Adipocyte (in vitro differentiated cells): ENCODE measurements around the gene RAB30.
A peak's percentile ranks its signal among the peaks of the same experiment; 100 is the strongest.

Experiments used
- DNase-seq: peaks from one replicate; pipeline ENCODE4 v3.0.0-alpha.2; 2015; ENCODE audit warnings: low read depth
- H3K27me3 ChIP-seq: replicated peaks from 2 replicates; pipeline ENCODE4 v1.7.0; 2013; ENCODE audit warnings: mild to moderate bottlenecking, low read length, moderate library complexity; ENCODE audit not compliant: control insufficient read depth, insufficient read depth
- H3K36me3 ChIP-seq: 2 replicates; pipeline ENCODE4 v1.7.0; 2013; ENCODE audit warnings: low read length, mild to moderate bottlenecking, moderate library complexity; ENCODE audit not compliant: control insufficient read depth, insufficient read depth, severe bottlenecking
- H3K4me1 ChIP-seq: 2 replicates; pipeline ENCODE4 v1.7.0; 2013; ENCODE audit warnings: mild to moderate bottlenecking, low read length, moderate library complexity; ENCODE audit not compliant: control insufficient read depth, insufficient read depth
- H3K4me3 ChIP-seq: 2 replicates; pipeline ENCODE4 v1.7.0; 2013; ENCODE audit warnings: mild to moderate bottlenecking, low read length, moderate library complexity
- H3K9ac ChIP-seq: 2 replicates; pipeline ENCODE4 v1.7.0; 2013; ENCODE audit warnings: mild to moderate bottlenecking, low read length, moderate library complexity
- H3K9me3 ChIP-seq: 2 replicates; pipeline ENCODE4 v1.7.0; 2013; ENCODE audit warnings: mild to moderate bottlenecking, low read length, moderate library complexity; ENCODE audit not compliant: control insufficient read depth

RAB30 gene

DNA sequence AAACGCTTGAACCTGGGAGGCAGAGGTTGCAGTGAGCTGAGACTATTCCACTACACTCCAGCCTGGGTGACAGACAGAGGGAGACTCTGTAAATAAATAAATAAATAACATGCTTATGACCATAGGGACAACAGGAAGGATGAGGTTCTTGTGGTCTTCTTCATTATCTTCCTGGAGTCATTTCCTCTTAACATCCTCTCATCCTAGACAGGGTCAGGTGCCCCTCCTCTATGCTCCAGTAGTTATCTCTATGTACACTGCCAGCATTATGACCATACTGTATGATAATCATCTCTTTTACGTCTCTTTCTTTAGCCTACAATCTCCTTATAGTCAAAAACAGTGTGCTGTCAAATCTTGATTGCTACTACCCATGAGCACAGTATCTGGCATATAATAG, 17.7 kb downstream of the RAB30 start:
- Histone ChIP-seq H3K4me3 (no peak overlapping the region), H3K4me1 (peaks cover 26% of the 10 kb centered on the region), H3K36me3 (no peaks in the 10 kb centered on the region), H3K9me3 (no peaks in the 10 kb centered on the region), H3K9ac (no peak overlapping the region), H3K27me3 (no peaks in the 10 kb centered on the region)
- no peak for DNase-seq

DNA sequence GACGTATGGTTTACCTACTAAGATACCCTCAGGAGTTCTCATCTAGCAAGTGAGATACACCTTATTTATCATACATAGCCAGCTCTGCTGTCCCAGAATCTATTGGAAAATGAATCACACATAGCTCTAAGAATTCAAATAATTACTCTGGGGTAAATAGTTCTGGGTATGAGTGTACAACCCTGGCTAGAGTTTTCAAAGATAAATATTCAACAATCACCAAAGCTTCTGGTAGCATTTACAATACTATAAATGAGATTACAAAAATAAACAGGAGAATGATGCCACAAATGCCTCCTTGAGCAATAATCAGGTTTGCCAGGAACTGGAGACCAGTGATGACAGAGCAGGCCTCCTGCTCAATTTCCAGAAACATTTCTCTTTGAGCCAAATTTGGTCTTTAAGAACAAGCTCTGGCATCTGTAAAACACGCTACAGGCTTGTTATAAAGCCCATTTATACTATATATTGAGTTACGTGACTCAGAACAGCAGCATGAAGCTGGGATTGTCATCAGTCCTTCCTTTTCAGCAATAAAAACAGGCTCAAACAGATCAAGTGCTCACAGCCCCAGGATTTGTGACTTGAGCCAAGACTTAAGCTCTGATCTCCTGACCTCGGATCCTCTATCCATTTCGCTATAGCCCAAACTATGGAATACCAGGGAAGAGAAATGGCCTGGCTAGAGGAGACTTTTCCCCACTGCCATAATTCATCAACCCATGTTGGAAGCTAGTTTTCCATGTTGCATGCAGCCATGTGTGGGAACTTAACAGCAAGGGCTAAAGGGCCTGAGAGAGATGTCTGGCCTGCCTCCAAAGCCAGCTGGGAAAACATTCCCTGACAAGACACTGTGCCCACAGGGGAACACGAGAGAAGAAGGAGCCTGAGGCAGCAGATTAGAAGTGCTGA, 19.7 kb downstream of the RAB30 start:
- no peaks in the 10 kb centered on the region for H3K27me3 ChIP-seq
- H3K9ac ChIP-seq: peak overlapping the region; percentile 62
- DNase-seq: peak; percentile 97
- no peaks in the 10 kb centered on the region for H3K9me3 ChIP-seq
- peak overlapping the region; percentile 62 for H3K4me3 ChIP-seq
- H3K36me3 ChIP-seq: no peaks in the 10 kb centered on the region
- H3K4me1 ChIP-seq: peaks cover 33% of the 10 kb centered on the region

DNA sequence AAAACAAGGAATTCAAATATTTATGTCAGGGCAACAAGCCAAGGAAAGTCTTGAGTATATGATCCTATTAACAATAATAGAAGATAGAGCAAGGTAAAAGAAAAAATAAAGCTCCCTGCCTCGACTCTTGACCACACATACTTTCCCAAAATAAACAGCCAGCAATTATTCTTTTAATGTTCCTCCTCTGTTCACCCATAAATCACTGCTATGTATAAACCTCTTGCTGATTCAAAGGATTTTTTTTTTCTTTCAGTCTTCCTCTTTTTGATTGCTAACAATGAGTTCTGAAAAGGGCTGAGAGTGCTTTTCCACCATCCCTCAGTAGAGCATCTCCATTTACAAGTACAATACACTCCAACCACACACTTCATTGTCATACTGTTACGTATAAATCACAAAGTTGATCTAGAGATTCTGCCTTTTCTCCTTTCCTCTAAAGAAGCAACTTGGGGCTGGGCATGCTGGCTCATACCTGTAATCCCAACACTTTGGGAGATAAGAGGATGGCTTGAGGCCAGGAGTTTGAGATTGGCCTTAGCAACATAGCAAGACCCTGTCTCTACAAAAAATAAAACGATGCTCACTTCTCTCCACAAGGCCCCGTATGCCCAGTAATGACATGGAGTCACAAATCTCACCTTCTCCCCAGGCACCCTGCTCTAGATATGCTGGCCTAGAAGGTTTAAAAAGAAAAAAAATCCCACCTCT, 24.0 kb downstream of the RAB30 start:
- Histone ChIP-seq H3K27me3 (no peaks in the 10 kb centered on the region), H3K9me3 (no peaks in the 10 kb centered on the region)
- peak; percentile 24 for DNase-seq

DNA sequence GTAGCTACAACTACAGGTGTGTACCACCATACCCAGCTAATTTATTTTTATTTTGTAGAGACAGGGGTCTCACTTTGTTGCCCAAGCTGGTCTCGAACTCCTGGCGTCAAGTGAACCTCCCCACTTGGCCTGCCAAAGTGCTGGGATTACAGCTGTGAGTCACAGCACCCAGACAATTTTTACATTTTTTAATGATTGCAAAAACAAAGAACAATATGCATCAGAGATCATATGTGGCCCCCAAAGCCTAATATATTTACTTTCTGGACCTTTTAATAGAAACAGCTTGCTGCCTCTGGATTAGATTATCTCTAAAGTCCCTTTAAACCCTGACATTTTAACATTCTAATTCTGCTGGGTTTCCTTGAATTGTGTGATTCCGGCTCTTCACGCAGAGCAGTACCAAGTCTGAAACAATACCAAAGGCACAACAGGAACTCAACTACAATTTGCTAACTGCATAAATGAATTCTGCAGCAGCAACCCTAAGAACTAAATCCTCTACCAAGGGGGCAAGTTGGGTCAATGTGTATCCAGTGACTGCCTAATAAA, 25.0 kb downstream of the RAB30 start:
- H3K36me3 ChIP-seq: no peaks in the 10 kb centered on the region
- H3K27me3 ChIP-seq: no peaks in the 10 kb centered on the region
- no peak overlapping the region for H3K4me3 ChIP-seq
- peak; percentile 26 for DNase-seq
- H3K9ac ChIP-seq: no peak overlapping the region
- H3K4me1 ChIP-seq: peaks cover 42% of the 10 kb centered on the region
- no peaks in the 10 kb centered on the region for H3K9me3 ChIP-seq

More for the DNA sequence above, 24.0 kb downstream of the RAB30 start:
- H3K4me1 ChIP-seq: peaks cover 47% of the 10 kb centered on the region
- no peak overlapping the region for H3K4me3 ChIP-seq
- no peak overlapping the region for H3K9ac ChIP-seq
- no peaks in the 10 kb centered on the region for H3K36me3 ChIP-seq

DNA sequence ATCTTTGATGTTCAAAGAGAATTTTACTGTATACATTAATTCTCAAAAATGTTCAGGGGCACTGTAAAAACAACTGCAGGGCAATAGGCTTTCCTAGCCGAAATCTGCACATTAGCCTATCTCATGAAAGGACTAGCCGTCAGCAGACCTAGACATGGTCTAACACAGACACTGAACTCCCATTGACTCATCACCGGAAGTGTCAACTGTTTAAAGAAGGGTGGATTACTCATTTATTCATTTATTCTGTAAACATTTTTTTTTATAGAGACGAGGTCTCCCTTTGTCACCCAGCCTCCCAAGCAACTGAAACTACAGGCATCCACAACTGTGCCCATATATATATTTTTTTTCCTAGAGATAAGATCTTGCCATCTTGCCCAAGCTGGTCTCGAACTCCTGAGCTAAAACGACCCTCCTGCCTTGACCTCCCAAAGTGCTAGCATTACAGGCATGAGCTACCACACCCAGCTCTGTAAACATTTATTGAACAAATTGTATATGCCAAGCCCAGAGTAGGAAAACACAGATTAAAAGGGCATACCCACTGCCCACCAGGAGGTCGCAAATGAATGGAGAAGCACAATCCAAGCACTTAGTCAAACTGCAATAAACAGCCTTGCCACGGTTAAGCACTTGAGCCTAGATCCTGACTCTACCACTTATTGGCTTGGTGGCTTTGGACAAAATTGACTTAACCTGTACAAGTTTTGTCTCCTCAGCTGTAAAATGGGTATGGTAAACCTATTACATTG, 26.6 kb downstream of the RAB30 start:
- Histone ChIP-seq H3K4me1 (peaks cover 32% of the 10 kb centered on the region), H3K27me3 (no peaks in the 10 kb centered on the region), H3K36me3 (no peaks in the 10 kb centered on the region), H3K9ac (no peak overlapping the region), H3K9me3 (no peaks in the 10 kb centered on the region), H3K4me3 (no peak overlapping the region)
- DNase-seq: peak; percentile 49

DNA sequence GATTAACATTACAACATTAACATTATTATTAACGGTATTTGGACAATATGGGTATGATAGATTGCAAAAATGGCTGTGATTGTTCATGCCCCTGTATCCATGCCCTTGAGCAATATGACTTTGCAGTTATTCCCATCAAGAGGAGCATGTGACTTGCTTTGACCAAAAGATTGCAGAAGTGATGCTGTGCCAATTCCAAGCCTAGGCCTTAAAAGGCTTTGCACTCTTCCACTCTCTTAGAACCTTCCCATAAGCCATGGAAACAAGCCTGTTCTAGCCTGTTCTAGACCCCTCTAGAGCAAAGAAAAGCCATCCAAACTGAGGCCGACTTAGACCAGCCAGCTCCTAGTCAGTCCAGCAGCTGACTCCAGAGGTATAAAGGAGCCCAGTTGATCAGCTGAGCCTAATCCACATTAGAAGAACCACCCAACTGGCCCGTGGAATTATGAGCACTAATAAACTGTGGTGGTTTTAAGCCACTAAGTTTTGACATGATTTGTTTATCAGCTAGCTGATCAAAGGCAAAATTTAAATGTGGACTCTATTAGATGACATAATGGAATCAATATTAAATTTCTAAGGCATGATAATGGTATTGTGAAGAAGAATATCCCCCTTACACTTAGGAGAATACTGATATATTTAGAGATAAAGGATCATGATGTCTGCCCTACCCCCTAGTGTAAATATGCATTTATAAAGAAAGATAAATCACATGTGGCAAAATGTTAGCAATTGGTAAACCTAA, 28.6 kb downstream of the RAB30 start:
- H3K4me3 ChIP-seq: no peak overlapping the region
- H3K9ac ChIP-seq: no peak overlapping the region
- no peaks in the 10 kb centered on the region for H3K9me3 ChIP-seq
- DNase-seq: peak; percentile 49
- H3K4me1 ChIP-seq: peaks cover 33% of the 10 kb centered on the region
- no peaks in the 10 kb centered on the region for H3K36me3 ChIP-seq
- no peaks in the 10 kb centered on the region for H3K27me3 ChIP-seq

DNA sequence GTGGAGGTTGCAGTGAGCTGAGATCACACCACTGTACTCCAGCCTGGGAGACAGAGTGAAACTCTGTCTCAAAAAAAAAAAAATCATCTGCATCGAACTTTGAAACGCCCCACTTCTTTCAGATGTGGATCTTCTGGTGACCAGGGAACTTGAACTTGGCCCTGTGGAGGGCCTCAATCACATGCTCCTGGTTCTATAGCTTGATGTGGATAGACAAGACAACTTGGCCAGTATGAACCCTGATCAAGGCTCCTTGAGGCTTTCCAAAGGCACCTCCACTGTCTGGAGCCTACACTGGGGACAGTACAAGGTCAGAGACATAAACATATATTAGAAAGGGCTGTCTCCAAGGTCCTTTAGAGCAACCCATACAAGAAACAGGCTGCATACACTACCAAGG, 30.6 kb downstream of the RAB30 start:
- Histone ChIP-seq H3K9ac (no peak overlapping the region), H3K4me1 (peaks cover 24% of the 10 kb centered on the region), H3K4me3 (no peak overlapping the region), H3K36me3 (no peaks in the 10 kb centered on the region), H3K27me3 (no peaks in the 10 kb centered on the region), H3K9me3 (no peaks in the 10 kb centered on the region)
- no peak for DNase-seq

DNA sequence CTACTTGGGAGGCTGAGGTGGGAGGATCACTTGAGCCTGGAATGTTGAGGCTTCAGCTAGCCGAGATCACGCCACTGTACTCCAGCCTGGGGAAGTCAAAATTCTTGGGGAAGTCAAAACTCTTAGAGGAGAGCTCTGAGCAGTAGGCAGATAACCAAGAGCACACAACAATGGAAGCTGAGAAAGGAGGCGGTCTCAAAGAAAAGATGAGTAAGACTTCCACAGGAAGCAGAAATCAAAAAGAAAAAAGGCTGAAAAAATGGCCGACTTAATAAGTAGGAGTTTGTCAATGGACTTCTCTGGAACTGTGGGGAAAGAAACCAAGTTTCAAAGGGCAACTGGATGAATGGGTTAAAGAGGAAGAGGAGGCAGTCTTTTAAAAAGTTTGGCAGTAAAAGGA, 32.1 kb downstream of the RAB30 start:
- no peaks in the 10 kb centered on the region for H3K27me3 ChIP-seq
- H3K9me3 ChIP-seq: no peaks in the 10 kb centered on the region
- H3K4me1 ChIP-seq: peaks cover 32% of the 10 kb centered on the region
- no peak overlapping the region for H3K4me3 ChIP-seq
- no peak for DNase-seq
- H3K9ac ChIP-seq: no peak overlapping the region
- no peaks in the 10 kb centered on the region for H3K36me3 ChIP-seq

DNA sequence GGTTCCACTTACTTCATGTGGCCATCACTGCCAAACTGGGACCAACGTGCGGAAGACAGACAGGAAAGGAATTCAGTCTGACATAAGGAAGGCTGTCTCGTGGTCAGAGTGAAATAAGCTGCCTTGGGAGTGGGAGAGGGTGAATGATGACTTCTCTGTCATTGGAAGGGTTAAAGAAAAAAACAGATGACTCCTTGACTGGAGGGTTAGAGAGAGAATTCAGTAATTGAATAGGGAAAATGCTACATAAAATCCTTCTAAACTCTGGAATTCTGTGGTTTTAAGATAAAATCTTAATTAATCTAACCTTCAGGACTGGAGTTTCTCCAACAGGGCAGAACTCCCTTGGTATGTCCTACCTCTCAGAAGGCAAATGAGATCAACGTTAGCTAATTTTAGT, 33.8 kb downstream of the RAB30 start:
- Histone ChIP-seq H3K27me3 (no peaks in the 10 kb centered on the region), H3K4me3 (no peak overlapping the region), H3K4me1 (peaks cover 44% of the 10 kb centered on the region), H3K36me3 (no peaks in the 10 kb centered on the region), H3K9me3 (no peaks in the 10 kb centered on the region), H3K9ac (no peak overlapping the region)
- peak; percentile 57 for DNase-seq

DNA sequence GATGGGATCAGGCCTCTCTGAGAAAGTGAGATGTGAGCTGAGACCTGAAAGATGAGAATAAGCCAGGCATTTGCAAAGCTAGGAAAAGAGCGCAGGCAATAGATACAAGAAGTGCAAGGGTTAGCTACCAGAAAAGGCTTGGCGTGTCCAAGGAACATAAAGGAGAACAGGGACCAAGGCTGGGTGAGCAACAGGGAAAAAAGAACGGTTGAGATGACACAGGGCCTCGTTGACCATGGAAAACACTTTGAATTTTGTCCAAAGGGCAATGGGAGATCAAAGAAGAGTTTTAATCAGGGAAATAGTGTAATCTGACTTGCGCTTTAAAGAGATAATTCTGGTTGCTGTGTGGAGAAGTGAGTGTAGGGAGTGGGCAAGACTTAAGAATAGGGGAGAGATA, 35.0 kb downstream of the RAB30 start:
- H3K4me1 ChIP-seq: peaks cover 51% of the 10 kb centered on the region
- H3K9ac ChIP-seq: no peak overlapping the region

More for the DNA sequence above, 35.0 kb downstream of the RAB30 start:
- Histone ChIP-seq H3K4me3 (no peak overlapping the region), H3K9me3 (no peaks in the 10 kb centered on the region), H3K27me3 (no peaks in the 10 kb centered on the region), H3K36me3 (no peaks in the 10 kb centered on the region)
- no peak for DNase-seq
